Chondrocyte (in vitro differentiated cells): ENCODE measurements around the gene SPACA1. TPM values are rescaled to one million over a fixed set of nuclear protein-coding genes. Genes with fewer than 3 reads are reported as not detected.

Experiments
- DNase-seq: peaks from one replicate; pipeline ENCODE4 v3.0.0; 2021; ENCODE audit warnings: mixed read lengths, low spot score
- H3K27ac Mint-ChIP-seq: one replicate; pipeline ENCODE4 v1.8.0; 2021; ENCODE audit warnings: mild to moderate bottlenecking, moderate library complexity, mixed read lengths; ENCODE audit not compliant: unreplicated experiment
- H3K27me3 Mint-ChIP-seq: 2 replicates; pipeline ENCODE4 v1.8.0; 2021; ENCODE audit warnings: low read depth, mixed read lengths
- H3K36me3 Mint-ChIP-seq: 2 replicates; pipeline ENCODE4 v1.8.0; 2021; ENCODE audit warnings: low read depth, mixed read lengths
- H3K4me1 Mint-ChIP-seq: 2 replicates; pipeline ENCODE4 v1.8.0; 2021; ENCODE audit warnings: low read depth, mild to moderate bottlenecking, mixed read lengths
- H3K4me3 Mint-ChIP-seq: one replicate; pipeline ENCODE4 v1.8.0; 2021; ENCODE audit warnings: mild to moderate bottlenecking, moderate library complexity, mixed read lengths; ENCODE audit not compliant: unreplicated experiment
- H3K9me3 Mint-ChIP-seq: 2 replicates; pipeline ENCODE4 v1.8.0; 2021; ENCODE audit warnings: low read depth, mixed read lengths
- CTCF ChIP-seq: fragments of 200-600 bp; sonication (generic); IDR thresholded peaks from 2 replicates; pipeline ENCODE4 v1.5.0; 2021; ENCODE audit warnings: antibody characterized with exemption, mild to moderate bottlenecking, moderate library complexity
- total RNA-seq: library from RNA; stranded (reverse); gene quantifications from 3 replicates; pipeline ENCODE4 v1.2.1, GENCODE V29; 2021

SPACA1 gene
- total RNA-seq, 1 donor from 2014 or later, result not detected

DNA sequence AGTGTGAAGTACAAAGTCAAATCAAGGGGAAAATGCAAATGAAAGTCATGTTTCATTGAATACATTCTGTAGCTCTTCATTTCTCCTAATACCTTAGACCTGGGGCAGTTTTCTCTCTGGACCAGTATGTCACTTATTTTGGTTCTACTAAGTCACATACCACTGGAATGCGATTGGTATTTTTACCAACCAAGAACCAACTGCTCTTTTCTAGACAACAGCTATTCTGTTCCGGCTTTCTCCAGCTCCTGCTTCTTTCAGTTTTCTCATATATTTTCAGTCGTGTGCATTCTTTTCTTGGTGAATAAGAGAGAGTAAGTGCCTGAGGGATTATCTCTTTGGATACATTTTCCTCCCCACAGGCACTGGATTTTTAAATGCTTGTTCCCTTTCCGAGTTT lies 39.2 kb upstream of the SPACA1 start:
- Mint-ChIP-seq H3K36me3 (no peaks in the 10 kb centered on the region), H3K27ac (peak overlapping the region; percentile 33), H3K4me3 (no peak overlapping the region), H3K4me1 (peaks cover 10% of the 10 kb centered on the region), H3K9me3 (no peaks in the 10 kb centered on the region), H3K27me3 (peaks cover 12% of the 10 kb centered on the region)
- TF ChIP-seq CTCF, result no peak
- DNase-seq, result no peak

GRCh38 chr6:88008831-88009231 lies 38.8 kb upstream of the SPACA1 start:
- H3K9me3 Mint-ChIP-seq, result no peaks in the 10 kb centered on the region
- DNase-seq, result no peak
- no peaks in the 10 kb centered on the region for H3K36me3 Mint-ChIP-seq
- H3K4me1 Mint-ChIP-seq, result peaks cover 10% of the 10 kb centered on the region
- peaks cover 12% of the 10 kb centered on the region for H3K27me3 Mint-ChIP-seq
- H3K27ac Mint-ChIP-seq, result peak overlapping the region; percentile 33
- H3K4me3 Mint-ChIP-seq, result no peak overlapping the region
- no peak for TF ChIP-seq CTCF

GRCh38 chr6:88013015-88013414 lies 34.6 kb upstream of the SPACA1 start:
- TF ChIP-seq CTCF, result no peak
- no peak for DNase-seq
- Mint-ChIP-seq H3K27me3 (peaks cover 7% of the 10 kb centered on the region), H3K4me1 (peaks cover 10% of the 10 kb centered on the region), H3K36me3 (no peaks in the 10 kb centered on the region), H3K4me3 (no peak overlapping the region), H3K9me3 (peaks cover 7% of the 10 kb centered on the region), H3K27ac (no peak overlapping the region)

- Mint-ChIP-seq H3K27me3 (peaks cover 4% of the 10 kb centered on the region), H3K27ac (no peak overlapping the region), H3K4me1 (peaks cover 5% of the 10 kb centered on the region), H3K4me3 (no peak overlapping the region), H3K36me3 (no peaks in the 10 kb centered on the region), H3K9me3 (peaks cover 7% of the 10 kb centered on the region)
- TF ChIP-seq CTCF, result peak; percentile 17
- no peak for DNase-seq
Observed at GRCh38 chr6:88013554-88013953, 34.1 kb upstream of the SPACA1 start.

- Mint-ChIP-seq H3K9me3 (no peaks in the 10 kb centered on the region), H3K27me3 (peaks cover 9% of the 10 kb centered on the region), H3K27ac (no peak overlapping the region), H3K4me1 (no peaks in the 10 kb centered on the region), H3K36me3 (no peaks in the 10 kb centered on the region), H3K4me3 (no peak overlapping the region)
- DNase-seq, result no peak
- no peak for TF ChIP-seq CTCF
Observed at GRCh38 chr6:88020439-88020838, 27.2 kb upstream of the SPACA1 start.
